ENCODE data around the gene SLC6A6.

Gene SLC6A6

GRCh38 chr3:14507305-14507741 is 104.9 kb downstream of the SLC6A6 start:
- DNase-seq = no peak

DNA sequence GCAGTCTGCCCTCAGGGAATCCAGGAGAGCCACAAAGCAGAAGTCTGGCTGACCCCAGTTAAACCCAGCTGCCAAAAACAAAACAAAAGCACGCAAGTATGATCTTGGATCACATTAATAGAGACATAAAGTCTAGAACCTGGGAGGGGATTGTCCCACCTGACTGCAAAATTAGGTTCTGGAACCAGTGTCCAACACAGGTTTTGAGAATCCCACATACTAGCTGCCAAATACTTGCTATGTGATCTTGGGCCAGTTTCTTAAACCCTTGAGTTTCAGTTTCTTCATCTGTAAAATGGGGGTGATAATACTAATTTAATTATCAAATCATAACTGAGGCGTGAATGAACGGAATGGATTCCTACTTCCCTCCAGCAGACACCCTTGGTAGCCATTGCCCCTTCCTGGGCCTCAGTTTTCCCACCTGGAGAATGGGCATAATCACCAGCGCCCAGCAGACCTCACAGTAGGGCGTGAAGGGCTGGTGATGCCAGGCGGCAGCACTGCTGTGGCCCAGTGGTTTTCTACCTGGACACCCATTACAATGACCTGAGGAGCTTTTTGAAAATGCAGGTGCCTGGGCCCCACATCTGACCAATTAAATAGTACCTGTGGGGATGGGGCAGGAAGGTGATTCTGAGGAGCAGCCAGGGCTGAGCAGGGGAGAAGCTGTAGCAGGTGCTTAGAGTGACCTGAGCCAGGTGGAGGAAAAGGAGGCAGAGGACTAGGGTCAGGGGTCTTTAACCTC is 105.5 kb downstream of the SLC6A6 start:
- Histone ChIP-seq H3K27me3 (replicated peaks; ENCODE audit: insufficient read depth, low read length) (peaks cover 61% of the 10 kb centered on the region), H3F3A (ENCODE audit: insufficient read depth, low read length) (no peaks in the 10 kb centered on the region), H2AFZ (ENCODE audit: low read length) (no peak overlapping the region), H3K4me1 (ENCODE audit: low read length) (no peaks in the 10 kb centered on the region), H3K36me3 (replicated peaks; ENCODE audit: insufficient read depth, low read length) (no peaks in the 10 kb centered on the region), H3K4me2 (ENCODE audit: low read depth, low read length) (no peak overlapping the region), H3K27ac (ENCODE audit: low read length) (no peak overlapping the region), H3K9ac (ENCODE audit: low read length) (no peak overlapping the region), H3K9me3 (replicated peaks; ENCODE audit: insufficient read depth, low read length) (no peaks in the 10 kb centered on the region), H3K4me3 (ENCODE audit: low read length) (no peak overlapping the region), H3K9me2 (replicated peaks; ENCODE audit: insufficient read depth, low read length) (no peaks in the 10 kb centered on the region), H3K79me2 (ENCODE audit: low read length) (no peaks in the 10 kb centered on the region), H4K20me1 (ENCODE audit: insufficient read depth, low read length) (no peaks in the 10 kb centered on the region)
- TF ChIP-seq, protein P1, sequence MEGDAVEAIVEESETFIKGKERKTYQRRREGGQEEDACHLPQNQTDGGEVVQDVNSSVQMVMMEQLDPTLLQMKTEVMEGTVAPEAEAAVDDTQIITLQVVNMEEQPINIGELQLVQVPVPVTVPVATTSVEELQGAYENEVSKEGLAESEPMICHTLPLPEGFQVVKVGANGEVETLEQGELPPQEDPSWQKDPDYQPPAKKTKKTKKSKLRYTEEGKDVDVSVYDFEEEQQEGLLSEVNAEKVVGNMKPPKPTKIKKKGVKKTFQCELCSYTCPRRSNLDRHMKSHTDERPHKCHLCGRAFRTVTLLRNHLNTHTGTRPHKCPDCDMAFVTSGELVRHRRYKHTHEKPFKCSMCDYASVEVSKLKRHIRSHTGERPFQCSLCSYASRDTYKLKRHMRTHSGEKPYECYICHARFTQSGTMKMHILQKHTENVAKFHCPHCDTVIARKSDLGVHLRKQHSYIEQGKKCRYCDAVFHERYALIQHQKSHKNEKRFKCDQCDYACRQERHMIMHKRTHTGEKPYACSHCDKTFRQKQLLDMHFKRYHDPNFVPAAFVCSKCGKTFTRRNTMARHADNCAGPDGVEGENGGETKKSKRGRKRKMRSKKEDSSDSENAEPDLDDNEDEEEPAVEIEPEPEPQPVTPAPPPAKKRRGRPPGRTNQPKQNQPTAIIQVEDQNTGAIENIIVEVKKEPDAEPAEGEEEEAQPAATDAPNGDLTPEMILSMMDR (IDR thresholded peaks at IDR 0.05; ENCODE audit: low read length) = no peak
- TF ChIP-seq EZH2phosphoT487 (IDR thresholded peaks at IDR 0.05; ENCODE audit: low read length) (no peak), EZH2 (optimal IDR thresholded peaks at IDR 0.05; ENCODE audit: low read depth, low read length) (no peak)
- no peak for DNase-seq

More at GRCh38 chr3:14507305-14507741, 104.9 kb downstream of the SLC6A6 start:
- Histone ChIP-seq H3K79me2 (ENCODE audit: low read length) (no peaks in the 10 kb centered on the region), H3K27ac (ENCODE audit: low read length) (no peak overlapping the region), H3K4me1 (ENCODE audit: low read length) (no peaks in the 10 kb centered on the region), H3K36me3 (replicated peaks; ENCODE audit: insufficient read depth, low read length) (no peaks in the 10 kb centered on the region), H3K9me2 (replicated peaks; ENCODE audit: insufficient read depth, low read length) (no peaks in the 10 kb centered on the region), H3K27me3 (replicated peaks; ENCODE audit: insufficient read depth, low read length) (peaks cover 55% of the 10 kb centered on the region), H3K9me3 (replicated peaks; ENCODE audit: insufficient read depth, low read length) (no peaks in the 10 kb centered on the region), H3K4me2 (ENCODE audit: low read depth, low read length) (no peak overlapping the region), H4K20me1 (ENCODE audit: insufficient read depth, low read length) (no peaks in the 10 kb centered on the region), H3K4me3 (ENCODE audit: low read length) (no peak overlapping the region), H3F3A (ENCODE audit: insufficient read depth, low read length) (no peaks in the 10 kb centered on the region), H3K9ac (ENCODE audit: low read length) (no peak overlapping the region), H2AFZ (ENCODE audit: low read length) (no peak overlapping the region)
- TF ChIP-seq, protein P1 (IDR thresholded peaks at IDR 0.05; ENCODE audit: low read length) = no peak
- no peak for TF ChIP-seq EZH2 (optimal IDR thresholded peaks at IDR 0.05; ENCODE audit: low read depth, low read length)
- no peak for TF ChIP-seq EZH2phosphoT487 (IDR thresholded peaks at IDR 0.05; ENCODE audit: low read length)

DNA sequence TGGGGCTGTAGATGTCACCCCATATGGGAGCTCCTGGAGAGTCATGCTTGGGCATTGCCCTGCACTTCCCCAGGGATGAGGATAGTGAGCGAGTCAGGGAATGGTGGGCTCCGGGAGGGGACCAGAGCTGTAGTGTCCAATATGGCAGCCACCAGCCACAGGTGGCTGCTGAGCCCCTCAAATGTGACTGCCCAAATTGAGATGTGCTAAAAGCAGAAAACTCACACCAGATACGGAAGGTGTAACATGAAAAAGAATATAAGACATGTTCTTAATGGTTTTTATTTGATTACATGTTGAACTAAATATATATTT is 106.1 kb downstream of the SLC6A6 start:
- Histone ChIP-seq H2AFZ (ENCODE audit: low read length) (no peak overlapping the region), H3K27me3 (replicated peaks; ENCODE audit: insufficient read depth, low read length) (peaks cover 67% of the 10 kb centered on the region), H4K20me1 (ENCODE audit: insufficient read depth, low read length) (no peaks in the 10 kb centered on the region), H3K27ac (ENCODE audit: low read length) (no peak overlapping the region), H3K4me3 (ENCODE audit: low read length) (no peak overlapping the region), H3F3A (ENCODE audit: insufficient read depth, low read length) (no peaks in the 10 kb centered on the region), H3K4me1 (ENCODE audit: low read length) (no peaks in the 10 kb centered on the region), H3K9ac (ENCODE audit: low read length) (no peak overlapping the region), H3K4me2 (ENCODE audit: low read depth, low read length) (no peak overlapping the region), H3K79me2 (ENCODE audit: low read length) (no peaks in the 10 kb centered on the region), H3K36me3 (replicated peaks; ENCODE audit: insufficient read depth, low read length) (no peaks in the 10 kb centered on the region), H3K9me2 (replicated peaks; ENCODE audit: insufficient read depth, low read length) (no peaks in the 10 kb centered on the region), H3K9me3 (replicated peaks; ENCODE audit: insufficient read depth, low read length) (no peaks in the 10 kb centered on the region)
- DNase-seq = no peak
- TF ChIP-seq EZH2phosphoT487 (IDR thresholded peaks at IDR 0.05; ENCODE audit: low read length) = no peak
- no peak for TF ChIP-seq EZH2 (optimal IDR thresholded peaks at IDR 0.05; ENCODE audit: low read depth, low read length)
- TF ChIP-seq, protein P1 (IDR thresholded peaks at IDR 0.05; ENCODE audit: low read length) = no peak
